Measurements from ENCODE around the gene SUCNR1. TPM values are rescaled to one million over a fixed set of nuclear protein-coding genes. Genes with fewer than 3 reads are reported as not detected.
"Not testable (repeated sequence)": the region's sequence is repeated elsewhere in the genome, so short reads cannot be mapped to it uniquely, and the experiment has no call there.

The SUCNR1 gene
- total RNA-seq, 3 donors from 2014 or later: 0.33 to 1.6 (median 1.3) TPM

GRCh38 chr3:151871639-151872468 is 1.6 kb upstream of the SUCNR1 start:
- H3K9me3 ChIP-seq: no peaks in the 10 kb centered on the region
- no peak overlapping the region for H3K27ac ChIP-seq
- intact Hi-C loops (cut with DNase I; ENCODE audit: low total_unique reads): no loop called here
- DNase-seq (ENCODE audit: low spot score in 2 of 2): no peak
- H3K4me1 ChIP-seq: no peaks in the 10 kb centered on the region
- no peak overlapping the region for H3K4me3 ChIP-seq
- H3K27me3 ChIP-seq: no peaks in the 10 kb centered on the region
- H3K36me3 ChIP-seq: no peaks in the 10 kb centered on the region
- no peak for TF ChIP-seq POLR2A (IDR thresholded peaks at IDR 0.05)
- no peak for TF ChIP-seq POLR2AphosphoS5 (IDR thresholded peaks at IDR 0.05)
- no peak for TF ChIP-seq CTCF (IDR thresholded peaks at IDR 0.05)

- H3K4me3 ChIP-seq; intact Hi-C loops (cut with DNase I; ENCODE audit: low total_unique reads); DNase-seq (ENCODE audit: low spot score in 2 of 2); H3K9me3 ChIP-seq; H3K4me1 ChIP-seq; H3K36me3 ChIP-seq; H3K27me3 ChIP-seq; H3K27ac ChIP-seq: not testable (repeated sequence)
These were observed 636 bp downstream of the SUCNR1 start for GRCh38 chr3:151874079-151874478.

- Histone ChIP-seq H3K4me1 (no peaks in the 10 kb centered on the region), H3K9me3 (no peaks in the 10 kb centered on the region), H3K4me3 (no peak overlapping the region), H3K27me3 (no peaks in the 10 kb centered on the region), H3K27ac (no peak overlapping the region), H3K36me3 (no peaks in the 10 kb centered on the region)
- intact Hi-C loops (cut with DNase I; ENCODE audit: low total_unique reads): no loop called here
- TF ChIP-seq CTCF (IDR thresholded peaks at IDR 0.05) (no peak), POLR2AphosphoS5 (IDR thresholded peaks at IDR 0.05) (no peak), POLR2A (IDR thresholded peaks at IDR 0.05) (no peak)
- no peak for DNase-seq (ENCODE audit: low spot score in 2 of 2)
These were observed 2.3 kb downstream of the SUCNR1 start for GRCh38 chr3:151875759-151876158.

GRCh38 chr3:151877269-151877668 is 3.8 kb downstream of the SUCNR1 start:
- Histone ChIP-seq H3K27ac (no peak overlapping the region), H3K4me1 (no peaks in the 10 kb centered on the region), H3K36me3 (no peaks in the 10 kb centered on the region), H3K9me3 (no peaks in the 10 kb centered on the region), H3K27me3 (no peaks in the 10 kb centered on the region), H3K4me3 (no peak overlapping the region)
- TF ChIP-seq POLR2A (IDR thresholded peaks at IDR 0.05) (no peak), CTCF (IDR thresholded peaks at IDR 0.05) (no peak), POLR2AphosphoS5 (IDR thresholded peaks at IDR 0.05) (no peak)
- intact Hi-C loops (cut with DNase I; ENCODE audit: low total_unique reads): no loop called here
- no peak for DNase-seq (ENCODE audit: low spot score in 2 of 2)

GRCh38 chr3:151878465-151878864 is 5.0 kb downstream of the SUCNR1 start:
- no peaks in the 10 kb centered on the region for H3K36me3 ChIP-seq
- H3K9me3 ChIP-seq: no peaks in the 10 kb centered on the region
- H3K27me3 ChIP-seq: no peaks in the 10 kb centered on the region
- no peak for DNase-seq (ENCODE audit: low spot score in 2 of 2)
- intact Hi-C loops (cut with DNase I; ENCODE audit: low total_unique reads): no loop called here
- H3K4me3 ChIP-seq: no peak overlapping the region
- H3K27ac ChIP-seq: no peak overlapping the region
- no peaks in the 10 kb centered on the region for H3K4me1 ChIP-seq
- TF ChIP-seq CTCF (IDR thresholded peaks at IDR 0.05) (no peak), POLR2A (IDR thresholded peaks at IDR 0.05) (no peak)
